Measurements from ENCODE around the gene IL10RB. TPM values are rescaled to one million over a fixed set of nuclear protein-coding genes. Genes with fewer than 3 reads are reported as not detected.

The IL10RB gene
- total RNA-seq, 4 donors from 2014 or later = 17.9 to 45.5 (median 27.7) TPM

DNA sequence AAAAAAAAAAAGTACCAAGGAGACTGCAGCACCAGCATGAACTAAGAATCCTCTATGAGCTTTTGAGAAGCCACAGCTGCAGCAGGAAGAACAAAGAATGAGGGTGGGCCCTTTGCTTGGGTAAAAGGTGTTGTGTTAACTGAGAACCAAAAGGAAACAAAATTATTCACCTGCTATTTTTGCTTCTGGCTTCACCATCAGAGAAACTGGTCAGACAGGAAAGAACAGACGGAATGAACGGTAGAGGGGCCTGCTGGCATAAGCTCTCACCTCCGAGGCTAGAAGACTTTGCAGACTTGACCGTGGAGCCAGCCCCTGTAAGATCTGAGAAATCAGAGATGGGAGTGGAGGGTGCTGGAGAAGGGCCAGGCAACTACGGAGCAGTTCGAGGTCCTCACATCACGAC lies 27.6 kb downstream of the IL10RB start:
- no peak overlapping the region for H3K27ac ChIP-seq
- no peaks in the 10 kb centered on the region for H3K36me3 ChIP-seq
- no peak for DNase-seq
- intact Hi-C loops (cut with DNase I; ENCODE audit: low total_unique reads) = no loop called here
- no peaks in the 10 kb centered on the region for H3K4me1 ChIP-seq
- TF ChIP-seq POLR2A (IDR thresholded peaks at IDR 0.05) = no peak
- TF ChIP-seq, protein P1, sequence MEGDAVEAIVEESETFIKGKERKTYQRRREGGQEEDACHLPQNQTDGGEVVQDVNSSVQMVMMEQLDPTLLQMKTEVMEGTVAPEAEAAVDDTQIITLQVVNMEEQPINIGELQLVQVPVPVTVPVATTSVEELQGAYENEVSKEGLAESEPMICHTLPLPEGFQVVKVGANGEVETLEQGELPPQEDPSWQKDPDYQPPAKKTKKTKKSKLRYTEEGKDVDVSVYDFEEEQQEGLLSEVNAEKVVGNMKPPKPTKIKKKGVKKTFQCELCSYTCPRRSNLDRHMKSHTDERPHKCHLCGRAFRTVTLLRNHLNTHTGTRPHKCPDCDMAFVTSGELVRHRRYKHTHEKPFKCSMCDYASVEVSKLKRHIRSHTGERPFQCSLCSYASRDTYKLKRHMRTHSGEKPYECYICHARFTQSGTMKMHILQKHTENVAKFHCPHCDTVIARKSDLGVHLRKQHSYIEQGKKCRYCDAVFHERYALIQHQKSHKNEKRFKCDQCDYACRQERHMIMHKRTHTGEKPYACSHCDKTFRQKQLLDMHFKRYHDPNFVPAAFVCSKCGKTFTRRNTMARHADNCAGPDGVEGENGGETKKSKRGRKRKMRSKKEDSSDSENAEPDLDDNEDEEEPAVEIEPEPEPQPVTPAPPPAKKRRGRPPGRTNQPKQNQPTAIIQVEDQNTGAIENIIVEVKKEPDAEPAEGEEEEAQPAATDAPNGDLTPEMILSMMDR (IDR thresholded peaks at IDR 0.05) = no peak
- no peak overlapping the region for H3K4me3 ChIP-seq
- H3K9me3 ChIP-seq = no peaks in the 10 kb centered on the region
- no peaks in the 10 kb centered on the region for H3K27me3 ChIP-seq

DNA sequence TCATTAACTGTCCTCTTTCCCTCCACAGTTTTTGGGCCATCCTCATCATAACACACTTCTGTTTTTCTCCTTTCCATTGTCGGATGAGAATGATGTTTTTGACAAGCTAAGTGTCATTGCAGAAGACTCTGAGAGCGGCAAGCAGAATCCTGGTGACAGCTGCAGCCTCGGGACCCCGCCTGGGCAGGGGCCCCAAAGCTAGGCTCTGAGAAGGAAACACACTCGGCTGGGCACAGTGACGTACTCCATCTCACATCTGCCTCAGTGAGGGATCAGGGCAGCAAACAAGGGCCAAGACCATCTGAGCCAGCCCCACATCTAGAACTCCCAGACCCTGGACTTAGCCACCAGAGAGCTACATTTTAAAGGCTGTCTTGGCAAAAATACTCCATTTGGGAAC lies 30.0 kb downstream of the IL10RB start:
- no peak overlapping the region for H3K4me3 ChIP-seq
- no peak for DNase-seq
- intact Hi-C loops (cut with DNase I; ENCODE audit: low total_unique reads) = no loop called here
- H3K27me3 ChIP-seq = no peaks in the 10 kb centered on the region
- no peaks in the 10 kb centered on the region for H3K9me3 ChIP-seq
- no peak for TF ChIP-seq POLR2A (IDR thresholded peaks at IDR 0.05)
- TF ChIP-seq, protein P1 (IDR thresholded peaks at IDR 0.05) = no peak
- H3K36me3 ChIP-seq = no peaks in the 10 kb centered on the region
- H3K4me1 ChIP-seq = no peaks in the 10 kb centered on the region
- no peak overlapping the region for H3K27ac ChIP-seq

DNA sequence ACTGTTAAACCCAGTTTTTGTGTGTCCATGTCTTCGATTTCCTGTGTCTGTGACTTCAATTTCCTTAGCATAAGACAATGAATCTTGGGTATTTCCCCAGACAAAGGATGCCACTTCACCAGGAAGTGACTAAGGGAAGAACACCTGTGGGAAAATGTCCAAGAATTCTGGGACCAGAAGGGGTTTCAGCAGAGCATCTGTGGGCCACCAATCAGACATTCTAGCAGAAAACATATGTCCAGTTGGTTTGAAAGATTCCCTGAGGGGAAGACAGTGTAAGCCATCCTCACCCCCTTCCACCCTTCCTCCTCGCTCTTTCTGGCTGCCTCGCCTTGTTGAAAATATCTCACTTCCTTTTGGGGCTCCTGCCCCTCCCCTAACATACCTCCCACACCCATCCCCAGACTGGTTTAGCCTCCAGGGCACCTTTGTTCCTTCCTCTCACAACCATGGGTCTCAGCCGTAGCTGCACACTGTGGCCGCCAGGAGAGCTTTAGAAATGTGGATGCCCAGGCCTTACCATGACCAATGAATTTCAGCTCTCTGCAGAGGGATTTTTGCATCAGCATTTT lies 33.1 kb downstream of the IL10RB start:
- no peaks in the 10 kb centered on the region for H3K9me3 ChIP-seq
- H3K4me1 ChIP-seq = no peaks in the 10 kb centered on the region
- intact Hi-C loops (cut with DNase I; ENCODE audit: low total_unique reads) = no loop called here
- H3K4me3 ChIP-seq = no peak overlapping the region
- H3K36me3 ChIP-seq = no peaks in the 10 kb centered on the region
- no peak overlapping the region for H3K27ac ChIP-seq
- H3K27me3 ChIP-seq = no peaks in the 10 kb centered on the region
- no peak for DNase-seq
- TF ChIP-seq, protein P1 (IDR thresholded peaks at IDR 0.05) = no peak
- TF ChIP-seq POLR2A (IDR thresholded peaks at IDR 0.05) = no peak

DNA sequence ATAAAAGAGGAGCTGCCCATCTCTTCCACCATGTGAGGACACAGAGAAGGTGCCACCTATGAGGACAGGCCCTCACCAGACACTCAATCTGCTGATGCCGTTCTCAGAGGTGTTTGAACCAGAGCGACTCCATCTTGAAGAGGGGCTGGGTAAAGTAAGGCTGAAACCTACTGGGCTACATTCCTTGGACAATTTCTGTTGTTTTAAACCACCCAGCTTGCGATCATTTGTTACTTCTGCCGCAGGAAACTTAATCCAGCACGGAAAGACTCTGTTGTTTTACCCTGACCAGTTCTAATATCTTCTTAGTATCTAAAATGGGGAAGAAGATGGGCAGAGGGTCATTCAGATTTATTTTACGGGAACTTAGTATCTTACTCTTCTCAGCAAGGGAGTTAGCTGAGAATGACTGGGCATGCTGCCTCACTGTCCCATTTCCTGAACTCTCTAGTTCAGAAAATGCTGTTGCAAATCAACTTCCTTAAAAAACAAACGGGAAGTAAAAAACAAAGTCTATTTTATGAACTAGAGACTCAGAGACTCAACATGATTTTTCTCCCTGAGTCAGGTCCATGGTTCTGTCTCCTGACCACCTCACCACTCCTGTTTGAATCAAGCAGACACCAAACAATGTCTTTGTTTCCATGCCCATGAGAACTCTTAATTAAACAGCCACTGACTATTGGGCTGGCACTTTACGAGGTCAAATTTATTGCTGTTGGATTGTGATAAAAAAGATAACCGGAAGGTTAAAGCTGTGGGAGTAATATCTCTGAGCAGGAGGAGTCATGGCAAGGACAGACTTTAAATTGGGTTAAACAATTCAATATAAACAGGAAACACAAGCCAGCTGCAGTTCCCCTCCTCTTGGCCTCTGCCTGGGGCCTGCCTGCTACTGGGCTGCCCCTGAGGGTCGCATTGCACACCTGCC lies 34.8 kb downstream of the IL10RB start:
- TF ChIP-seq, protein P1 (IDR thresholded peaks at IDR 0.05) = no peak
- Histone ChIP-seq H3K27me3 (no peaks in the 10 kb centered on the region), H3K27ac (peak overlapping the region; percentile 58 to 70), H3K4me3 (no peak overlapping the region), H3K36me3 (no peaks in the 10 kb centered on the region), H3K4me1 (no peaks in the 10 kb centered on the region), H3K9me3 (no peaks in the 10 kb centered on the region)
- intact Hi-C loops (cut with DNase I; ENCODE audit: low total_unique reads) = no loop called here
- DNase-seq = no peak

DNA sequence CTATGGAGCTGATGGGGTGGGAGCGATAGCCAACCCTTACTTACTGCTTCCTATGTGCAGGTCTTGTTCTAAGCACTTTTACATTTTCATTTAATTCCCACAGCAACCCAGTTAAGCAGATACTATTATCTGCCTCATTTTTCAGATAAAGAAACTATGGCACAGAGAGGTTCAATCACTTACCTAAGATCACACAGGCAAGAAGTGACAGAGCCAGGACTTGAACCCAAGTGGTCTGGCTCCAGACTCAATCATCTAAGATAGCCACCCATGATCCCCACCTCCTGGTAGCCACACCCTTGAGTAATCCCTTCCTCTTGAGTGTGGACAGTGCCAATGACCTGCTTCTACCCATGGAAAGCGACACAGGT lies 35.5 kb downstream of the IL10RB start:
- peak overlapping the region; percentile 58 to 70 for H3K27ac ChIP-seq
- no peaks in the 10 kb centered on the region for H3K9me3 ChIP-seq
- intact Hi-C loops (cut with DNase I; ENCODE audit: low total_unique reads) = no loop called here
- no peaks in the 10 kb centered on the region for H3K36me3 ChIP-seq
- DNase-seq = no peak
- no peak overlapping the region for H3K4me3 ChIP-seq
- TF ChIP-seq POLR2A (IDR thresholded peaks at IDR 0.05) = no peak
- TF ChIP-seq, protein P1 (IDR thresholded peaks at IDR 0.05) = no peak
- no peaks in the 10 kb centered on the region for H3K27me3 ChIP-seq
- H3K4me1 ChIP-seq = no peaks in the 10 kb centered on the region

Data from uterus (tissue), 4 donors.